Vagina (tissue), 2 donors: ENCODE measurements around the gene SRGAP3.

Source experiments
- POLR2AphosphoS5 ChIP-seq, 2 donors: sonication (generic); formaldehyde crosslinking; IDR thresholded peaks; one replicate each; pipeline ENCODE4 v1.9.0; 2017; ENCODE audit warnings: antibody characterized with exemption in 2 of 2, mild to moderate bottlenecking in 2 of 2, low read depth in 1 of 2; ENCODE audit not compliant: insufficient read depth in 1 of 2
- TF ChIP-seq, protein P1 (sequence below), 3 experiments: fragments of 450-650 bp in 2 of 3; fragments of 200-600 bp in 1 of 3; sonication (generic) in 1 of 3; IDR thresholded peaks; one replicate each; pipeline ENCODE4 v1.5.1; 2017 to 2019; ENCODE audit warnings: antibody characterized with exemption in 3 of 3, mild to moderate bottlenecking in 2 of 3, moderate library complexity in 2 of 3

GRCh38 chr3:9167222-9167621 is 82.2 kb downstream of the SRGAP3 start:
- no peak for TF ChIP-seq POLR2AphosphoS5 (IDR thresholded peaks at IDR 0.05; ENCODE audit: insufficient read depth in 1 of 2, low read depth in 1 of 2)
- TF ChIP-seq, protein P1, sequence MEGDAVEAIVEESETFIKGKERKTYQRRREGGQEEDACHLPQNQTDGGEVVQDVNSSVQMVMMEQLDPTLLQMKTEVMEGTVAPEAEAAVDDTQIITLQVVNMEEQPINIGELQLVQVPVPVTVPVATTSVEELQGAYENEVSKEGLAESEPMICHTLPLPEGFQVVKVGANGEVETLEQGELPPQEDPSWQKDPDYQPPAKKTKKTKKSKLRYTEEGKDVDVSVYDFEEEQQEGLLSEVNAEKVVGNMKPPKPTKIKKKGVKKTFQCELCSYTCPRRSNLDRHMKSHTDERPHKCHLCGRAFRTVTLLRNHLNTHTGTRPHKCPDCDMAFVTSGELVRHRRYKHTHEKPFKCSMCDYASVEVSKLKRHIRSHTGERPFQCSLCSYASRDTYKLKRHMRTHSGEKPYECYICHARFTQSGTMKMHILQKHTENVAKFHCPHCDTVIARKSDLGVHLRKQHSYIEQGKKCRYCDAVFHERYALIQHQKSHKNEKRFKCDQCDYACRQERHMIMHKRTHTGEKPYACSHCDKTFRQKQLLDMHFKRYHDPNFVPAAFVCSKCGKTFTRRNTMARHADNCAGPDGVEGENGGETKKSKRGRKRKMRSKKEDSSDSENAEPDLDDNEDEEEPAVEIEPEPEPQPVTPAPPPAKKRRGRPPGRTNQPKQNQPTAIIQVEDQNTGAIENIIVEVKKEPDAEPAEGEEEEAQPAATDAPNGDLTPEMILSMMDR (IDR thresholded peaks at IDR 0.05) = no peak
